RPMI7951 (cell line): ENCODE measurements around the gene RSRC1. TPM values are rescaled to one million over a fixed set of nuclear protein-coding genes. Genes with fewer than 3 reads are reported as not detected.

Experiments used
- DNase-seq: peaks from one replicate; pipeline ENCODE4 v3.0.0-alpha.2; 2012; ENCODE audit warnings: low read depth
- total RNA-seq: library from RNA; depleted of rRNA; stranded (reverse); fragments of >200 nt; shearing (Covaris generic); gene quantifications from 2 replicates; pipeline ENCODE4 v1.2.3, GENCODE V29; 2014; rRNA removed

RSRC1 gene
- total RNA-seq, 1 experiment from 2014 or later: 83.5 TPM

- no peak for DNase-seq
These were observed 464.8 kb downstream of the RSRC1 start for GRCh38 chr3:158574646-158575045.

DNA sequence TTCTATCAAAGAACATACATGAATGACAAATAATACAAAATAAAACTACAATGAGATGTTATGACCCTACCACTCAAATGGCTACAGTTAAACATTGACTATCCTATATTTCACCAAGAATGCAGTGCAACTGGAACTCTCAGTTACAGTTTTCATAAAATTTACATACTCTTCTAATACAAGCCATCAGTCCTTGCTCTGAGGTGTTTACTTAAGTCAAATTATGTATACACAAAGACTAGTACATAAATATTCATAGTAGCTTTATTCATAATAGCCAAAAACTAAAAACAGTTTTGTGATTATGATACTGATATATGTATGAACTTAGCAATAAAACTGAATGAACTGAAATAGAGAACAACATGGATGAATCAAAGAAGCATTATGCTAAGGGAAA is 480.3 kb downstream of the RSRC1 start:
- no peak for DNase-seq

Other genes starting within 250 kb of the RSRC1 start
- gene SHOX2, start 3.7 kb upstream of the RSRC1 start, total RNA-seq: 10.1 and 10.7 TPM in 2 replicates